Neural progenitor cell (in vitro differentiated cells): ENCODE data around the gene FGF19. TPM values are rescaled to one million over a fixed set of nuclear protein-coding genes. Genes with fewer than 3 reads are reported as not detected.
A peak's percentile ranks its signal among the peaks of the same experiment; 100 is the strongest.

Source experiments
- DNase-seq: peaks from one replicate; pipeline ENCODE4 v3.0.0-alpha.2; 2016; ENCODE audit warnings: low spot score
- H2AFZ ChIP-seq: fragments of 200-600 bp; sonication (generic); replicated peaks from 2 replicates; pipeline ENCODE4 v1.6.1; 2016; ENCODE audit warnings: antibody characterized with exemption
- H3F3A ChIP-seq: fragments of 200-600 bp; sonication (generic); 2 replicates; pipeline ENCODE4 v1.6.1; 2016; ENCODE audit warnings: antibody characterized with exemption, low read depth
- H3K27ac ChIP-seq: fragments of 200-600 bp; sonication (generic); 2 replicates; pipeline ENCODE4 v1.5.1; 2016; ENCODE audit warnings: mild to moderate bottlenecking
- H3K27me3 ChIP-seq: fragments of 200-600 bp; sonication (generic); 2 replicates; pipeline ENCODE4 v1.6.1; 2016; ENCODE audit warnings: mild to moderate bottlenecking, moderate library complexity
- H3K36me3 ChIP-seq: fragments of 200-600 bp; sonication (generic); 2 replicates; pipeline ENCODE4 v1.5.1; 2016
- H3K4me1 ChIP-seq: fragments of 200-600 bp; sonication (generic); 2 replicates; pipeline ENCODE4 v1.6.1; 2016; ENCODE audit warnings: mixed run types
- H3K4me2 ChIP-seq: fragments of 200-600 bp; sonication (generic); 2 replicates; pipeline ENCODE4 v1.6.1; 2016
- H3K4me3 ChIP-seq: fragments of 200-600 bp; sonication (generic); 2 replicates; pipeline ENCODE4 v1.5.1; 2016
- H3K79me2 ChIP-seq: fragments of 200-600 bp; sonication (generic); 2 replicates; pipeline ENCODE4 v1.6.1; 2016; ENCODE audit warnings: low read depth
- H3K9ac ChIP-seq: fragments of 200-600 bp; sonication (generic); 2 replicates; pipeline ENCODE4 v1.6.1; 2016
- H3K9me3 ChIP-seq: fragments of 200-600 bp; sonication (generic); 2 replicates; pipeline ENCODE4 v1.5.1; 2016; ENCODE audit warnings: low read depth
- H4K20me1 ChIP-seq: fragments of 200-600 bp; sonication (generic); 2 replicates; pipeline ENCODE4 v1.6.1; 2016; ENCODE audit warnings: low read depth
- H3K27ac Mint-ChIP-seq: 3 replicates; pipeline ENCODE4 v1.8.0; 2021; ENCODE audit warnings: mixed read lengths
- H3K27me3 Mint-ChIP-seq: 2 replicates; pipeline ENCODE4 v1.8.0; 2022; ENCODE audit warnings: low read depth, mild to moderate bottlenecking, inconsistent platforms, moderate library complexity, mixed read lengths; ENCODE audit not compliant: insufficient read depth
- H3K36me3 Mint-ChIP-seq: 3 replicates; pipeline ENCODE4 v1.8.0; 2021; ENCODE audit warnings: mixed read lengths
- H3K4me1 Mint-ChIP-seq: 3 replicates; pipeline ENCODE4 v1.8.0; 2021; ENCODE audit warnings: mixed read lengths
- H3K4me3 Mint-ChIP-seq: 3 replicates; pipeline ENCODE4 v1.8.0; 2021; ENCODE audit warnings: mild to moderate bottlenecking, moderate library complexity, mixed read lengths
- H3K9me3 Mint-ChIP-seq: 3 replicates; pipeline ENCODE4 v1.8.0; 2020; ENCODE audit warnings: mixed read lengths
- EZH2 ChIP-seq: fragments of 200-600 bp; sonication (generic); IDR thresholded peaks from 2 replicates; pipeline ENCODE4 v1.6.1; 2017; ENCODE audit warnings: antibody characterized with exemption, mild to moderate bottlenecking, moderate library complexity
- EZH2phosphoT487 ChIP-seq: fragments of 200-600 bp; sonication (generic); IDR thresholded peaks from 2 replicates; pipeline ENCODE4 v1.6.1; 2017; ENCODE audit warnings: antibody characterized with exemption
- total RNA-seq: library from RNA; depleted of rRNA; stranded (reverse); fragments of >200 nt; gene quantifications from 2 replicates; pipeline ENCODE4 v1.2.3, GENCODE V29; 2015; ENCODE audit warnings: low replicate concordance
- TF ChIP-seq, protein P1 (sequence below): fragments of 200-600 bp; sonication (generic); IDR thresholded peaks from 2 replicates; pipeline ENCODE4 v1.5.1; 2017; ENCODE audit warnings: antibody characterized with exemption, mild to moderate bottlenecking

FGF19 gene
- total RNA-seq, 1 donor from 2014 or later, result not detected

GRCh38 chr11:69704508-69705253 lies 859 bp upstream of the FGF19 start:
- peaks cover 59% of the 10 kb centered on the region for H3K27me3 ChIP-seq
- Mint-ChIP-seq H3K9me3 (no peaks in the 10 kb centered on the region), H3K4me3 (peak overlapping the region; percentile 85), H3K27ac (no peak overlapping the region), H3K4me1 (peaks cover 52% of the 10 kb centered on the region), H3K27me3 (peaks cover 46% of the 10 kb centered on the region), H3K36me3 (no peaks in the 10 kb centered on the region)
- peak overlapping the region; percentile 48 for H3K4me3 ChIP-seq
- no peak overlapping the region for H3K27ac ChIP-seq
- peaks cover 28% of the 10 kb centered on the region for H4K20me1 ChIP-seq
- peaks cover 56% of the 10 kb centered on the region for H3F3A ChIP-seq
- no peaks in the 10 kb centered on the region for H3K79me2 ChIP-seq
- peak overlapping the region; percentile 22 for H2AFZ ChIP-seq
- DNase-seq, result peak; percentile 95
- H3K9me3 ChIP-seq, result no peaks in the 10 kb centered on the region
- peak; percentile 3 for TF ChIP-seq EZH2
- TF ChIP-seq, protein P1, sequence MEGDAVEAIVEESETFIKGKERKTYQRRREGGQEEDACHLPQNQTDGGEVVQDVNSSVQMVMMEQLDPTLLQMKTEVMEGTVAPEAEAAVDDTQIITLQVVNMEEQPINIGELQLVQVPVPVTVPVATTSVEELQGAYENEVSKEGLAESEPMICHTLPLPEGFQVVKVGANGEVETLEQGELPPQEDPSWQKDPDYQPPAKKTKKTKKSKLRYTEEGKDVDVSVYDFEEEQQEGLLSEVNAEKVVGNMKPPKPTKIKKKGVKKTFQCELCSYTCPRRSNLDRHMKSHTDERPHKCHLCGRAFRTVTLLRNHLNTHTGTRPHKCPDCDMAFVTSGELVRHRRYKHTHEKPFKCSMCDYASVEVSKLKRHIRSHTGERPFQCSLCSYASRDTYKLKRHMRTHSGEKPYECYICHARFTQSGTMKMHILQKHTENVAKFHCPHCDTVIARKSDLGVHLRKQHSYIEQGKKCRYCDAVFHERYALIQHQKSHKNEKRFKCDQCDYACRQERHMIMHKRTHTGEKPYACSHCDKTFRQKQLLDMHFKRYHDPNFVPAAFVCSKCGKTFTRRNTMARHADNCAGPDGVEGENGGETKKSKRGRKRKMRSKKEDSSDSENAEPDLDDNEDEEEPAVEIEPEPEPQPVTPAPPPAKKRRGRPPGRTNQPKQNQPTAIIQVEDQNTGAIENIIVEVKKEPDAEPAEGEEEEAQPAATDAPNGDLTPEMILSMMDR, result peak; percentile 73
- TF ChIP-seq EZH2phosphoT487, result no peak
- no peak overlapping the region for H3K9ac ChIP-seq
- no peaks in the 10 kb centered on the region for H3K36me3 ChIP-seq
- H3K4me2 ChIP-seq, result peak overlapping the region; percentile 97
- H3K4me1 ChIP-seq, result peaks cover 52% of the 10 kb centered on the region

DNA sequence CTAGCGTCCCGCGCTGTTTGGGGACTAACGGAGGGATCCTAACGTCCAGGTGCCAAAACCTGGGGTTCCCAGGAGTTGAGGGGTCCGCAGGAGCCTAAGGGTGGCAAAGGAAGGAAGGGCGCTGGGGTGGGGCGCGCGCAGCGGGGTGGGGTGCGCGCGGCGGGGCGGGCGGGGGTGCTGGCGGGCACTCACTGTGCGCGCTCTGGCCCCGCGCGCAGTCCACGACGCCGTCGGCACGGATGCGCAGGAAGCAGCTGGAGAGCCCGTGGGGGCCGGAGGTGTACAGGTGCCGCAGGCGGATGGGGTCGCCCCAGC lies 412 bp downstream of the FGF19 start:
- H3K27me3 Mint-ChIP-seq, result peaks cover 43% of the 10 kb centered on the region
- Histone ChIP-seq H2AFZ (no peak overlapping the region), H3K27me3 (peaks cover 59% of the 10 kb centered on the region), H3K9ac (no peak overlapping the region), H3K9me3 (no peaks in the 10 kb centered on the region), H3K79me2 (no peaks in the 10 kb centered on the region), H3K4me2 (peak overlapping the region; percentile 97), H3K27ac (no peak overlapping the region), H3F3A (peaks cover 56% of the 10 kb centered on the region), H4K20me1 (peaks cover 28% of the 10 kb centered on the region), H3K4me1 (peaks cover 47% of the 10 kb centered on the region), H3K36me3 (no peaks in the 10 kb centered on the region), H3K4me3 (peak overlapping the region; percentile 48)
- H3K4me3 Mint-ChIP-seq, result peak overlapping the region; percentile 82
- H3K9me3 Mint-ChIP-seq, result no peaks in the 10 kb centered on the region
- DNase-seq, result no peak
- no peak overlapping the region for H3K27ac Mint-ChIP-seq
- peak; percentile 41 for TF ChIP-seq EZH2phosphoT487
- no peak for TF ChIP-seq EZH2
- TF ChIP-seq, protein P1, result no peak
- no peaks in the 10 kb centered on the region for H3K36me3 Mint-ChIP-seq
- H3K4me1 Mint-ChIP-seq, result peaks cover 41% of the 10 kb centered on the region

DNA sequence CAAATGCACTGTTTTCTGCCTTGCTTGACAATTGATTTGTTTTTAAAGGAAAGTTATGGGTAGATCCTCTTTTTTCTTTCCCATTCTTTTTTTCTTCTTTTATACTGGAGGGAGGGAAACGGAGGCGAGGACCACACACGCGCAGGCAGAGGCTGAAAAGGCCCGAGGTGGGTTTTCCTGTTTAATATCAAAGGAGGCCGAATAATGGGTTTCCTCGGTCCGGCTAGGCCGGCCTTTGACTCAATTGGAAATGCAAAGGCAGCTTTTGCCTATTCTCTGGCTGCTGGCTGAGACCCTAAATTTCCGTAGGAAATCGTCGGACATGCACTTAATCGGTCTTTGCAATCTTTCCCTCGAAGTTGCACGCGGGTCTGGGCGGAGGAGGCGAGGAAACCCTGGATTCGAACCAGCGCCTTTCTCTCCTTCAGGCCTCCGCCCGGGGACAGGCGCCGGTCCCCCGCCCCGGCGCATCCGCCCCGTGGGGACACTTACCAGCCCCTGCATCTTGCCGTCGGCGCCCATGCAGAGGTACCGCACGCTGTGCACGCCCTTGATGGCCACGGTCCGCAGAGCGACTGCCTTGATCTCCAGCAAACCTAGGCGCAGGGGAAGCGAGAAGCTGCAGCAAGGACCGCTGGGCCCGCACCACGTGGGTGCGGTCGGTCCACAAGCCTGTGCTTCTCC lies 911 bp downstream of the FGF19 start:
- Histone ChIP-seq H3K79me2 (no peaks in the 10 kb centered on the region), H3F3A (peaks cover 56% of the 10 kb centered on the region), H3K36me3 (no peaks in the 10 kb centered on the region), H2AFZ (no peak overlapping the region), H3K9ac (no peak overlapping the region), H3K27ac (no peak overlapping the region), H3K9me3 (no peaks in the 10 kb centered on the region), H3K4me3 (peak overlapping the region; percentile 54), H3K4me2 (peak overlapping the region; percentile 97), H3K27me3 (peaks cover 59% of the 10 kb centered on the region), H4K20me1 (peaks cover 28% of the 10 kb centered on the region), H3K4me1 (peaks cover 47% of the 10 kb centered on the region)
- Mint-ChIP-seq H3K27me3 (peaks cover 43% of the 10 kb centered on the region), H3K9me3 (no peaks in the 10 kb centered on the region), H3K27ac (no peak overlapping the region), H3K36me3 (no peaks in the 10 kb centered on the region), H3K4me1 (peaks cover 43% of the 10 kb centered on the region), H3K4me3 (peak overlapping the region; percentile 82)
- peak; percentile 52 for DNase-seq
- TF ChIP-seq EZH2, result peak; percentile 96
- TF ChIP-seq, protein P1, result no peak
- peak; percentile 97 for TF ChIP-seq EZH2phosphoT487
